NCI-H345 treated with DMSO at 0.1 percent for 48 hours (cell line): ENCODE data around the gene VSTM4.

Experiments used
- DNase-seq: peaks from one replicate; lab custom pipeline; 2025; ENCODE audit not compliant: unreplicated experiment; lab: John Stamatoyannopoulos, UW

Gene VSTM4

DNA sequence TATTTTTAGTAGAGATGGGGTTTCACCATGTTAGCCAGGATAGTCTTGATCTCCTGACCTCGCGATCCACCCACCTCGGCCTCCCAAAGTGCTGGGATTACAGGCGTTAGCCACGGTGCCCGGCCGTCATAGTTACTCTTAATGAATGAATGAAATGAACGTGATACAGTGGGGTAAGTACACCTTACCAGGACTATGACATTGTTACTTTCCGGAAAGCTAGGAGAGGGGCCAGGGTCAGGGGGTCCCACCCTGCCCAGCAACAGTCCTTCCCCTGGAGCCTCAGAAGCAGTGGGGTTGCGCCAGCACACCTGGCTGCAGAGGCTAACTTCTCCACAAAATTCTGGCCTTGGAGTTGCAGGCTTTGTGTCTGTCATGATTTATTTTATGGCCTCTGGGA lies 21.4 kb downstream of the VSTM4 start:
- no peak for DNase-seq

DNA sequence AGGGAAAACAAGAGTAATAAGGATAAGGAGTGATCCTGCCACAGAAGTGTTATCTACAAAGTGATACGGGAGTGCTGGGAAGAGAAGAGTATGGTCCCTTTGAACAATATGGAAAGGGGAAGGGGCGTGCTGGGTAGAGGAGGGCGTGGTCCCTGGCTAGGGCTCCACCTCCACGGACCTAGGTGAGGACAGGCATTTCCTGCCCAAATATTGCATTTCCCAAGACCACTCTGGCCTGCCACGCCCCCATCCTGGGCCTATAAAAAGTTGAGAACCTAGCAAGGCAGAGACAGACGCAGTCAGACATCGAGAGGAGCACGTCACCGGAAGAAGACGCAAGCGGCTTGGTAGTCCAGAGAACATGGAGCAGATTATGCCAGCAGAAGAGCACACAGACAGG lies 22.8 kb downstream of the VSTM4 start:
- no peak for DNase-seq

DNA sequence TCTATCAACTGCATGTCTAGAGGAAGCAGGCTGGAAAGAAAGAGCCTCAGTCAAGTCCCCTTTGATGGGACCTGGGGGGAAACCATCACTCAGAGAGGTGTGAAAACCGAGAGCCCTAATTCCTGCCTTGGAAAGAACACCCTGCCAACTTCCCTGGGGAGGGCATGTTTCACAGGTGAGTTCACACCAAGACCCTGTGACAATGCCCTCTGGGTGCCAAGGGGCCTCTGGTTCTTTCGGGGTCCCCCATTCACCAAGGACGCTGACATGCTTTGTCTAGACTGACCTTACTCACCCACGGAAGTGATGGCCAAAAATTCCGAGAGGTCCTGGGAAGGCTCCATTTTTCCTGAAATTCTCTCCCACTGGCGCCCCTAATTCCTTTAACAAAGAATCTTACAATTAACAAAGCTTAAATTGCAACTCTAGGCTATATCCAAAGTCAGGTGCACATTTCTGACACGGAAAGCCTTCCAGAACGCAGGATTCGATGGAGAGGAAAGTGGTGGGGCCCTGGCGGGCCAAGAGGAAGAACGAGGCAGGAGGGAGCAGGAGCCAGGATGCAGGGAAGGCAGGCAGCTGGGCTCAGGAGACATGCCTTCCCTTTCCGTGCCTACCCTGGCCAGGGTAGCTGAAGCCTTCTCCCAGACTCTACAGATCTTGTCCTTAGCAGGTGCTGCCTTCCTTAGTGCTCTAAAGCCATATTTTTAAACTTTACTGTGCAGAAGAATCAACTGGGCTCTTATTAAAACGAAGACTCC lies 23.7 kb downstream of the VSTM4 start:
- DNase-seq: no peak

DNA sequence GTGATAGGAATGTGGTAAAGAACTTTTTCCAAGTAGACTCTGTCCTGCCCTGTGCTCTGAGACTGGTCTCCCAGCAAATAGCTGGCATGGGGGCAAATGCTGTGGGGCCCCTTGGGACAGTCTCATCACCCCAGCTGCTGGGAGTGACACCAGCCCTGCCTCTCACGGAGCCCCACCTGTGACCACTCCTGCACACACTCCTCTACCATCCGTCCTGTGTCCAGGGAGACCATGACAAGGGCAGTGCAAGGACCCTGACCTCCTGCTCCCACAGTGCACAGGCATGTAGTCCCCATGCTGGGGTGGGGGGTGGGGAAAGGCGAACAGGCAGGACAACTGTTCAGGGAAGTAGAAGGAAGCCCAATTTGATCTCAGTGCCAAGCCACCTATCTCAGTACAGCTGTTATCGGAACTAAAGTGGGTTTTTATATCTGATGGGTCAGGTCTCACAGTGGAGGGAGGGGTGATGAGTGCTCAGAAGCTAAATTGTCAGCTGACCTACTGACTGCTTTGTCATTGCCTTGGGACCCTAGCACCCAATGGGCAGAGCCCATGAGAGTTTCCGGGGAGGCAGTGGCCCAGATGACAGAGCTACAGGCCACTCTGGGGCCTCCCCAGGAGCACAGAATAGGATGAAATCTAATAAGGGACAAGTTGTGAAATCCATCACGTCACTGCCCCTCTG lies 24.5 kb downstream of the VSTM4 start:
- no peak for DNase-seq

DNA sequence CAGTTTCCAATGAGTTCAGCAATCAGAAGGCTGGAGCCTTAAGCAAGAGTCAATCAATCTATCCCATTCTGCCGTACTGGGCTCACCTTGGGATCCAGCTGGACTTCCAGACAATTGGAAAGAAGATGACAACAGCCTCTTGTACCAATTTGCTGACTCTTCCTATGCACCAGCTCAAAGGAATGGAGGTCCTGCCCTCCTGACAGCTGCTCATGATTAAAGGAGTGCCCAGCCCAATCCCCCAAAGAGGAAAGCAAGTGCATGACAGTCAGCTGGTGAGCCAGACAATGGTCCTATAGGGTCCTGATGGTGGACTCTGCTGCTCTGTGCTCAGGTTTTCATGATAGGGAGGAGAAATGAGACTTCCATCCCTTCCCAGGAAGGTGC lies 25.1 kb downstream of the VSTM4 start:
- no peak for DNase-seq

DNA sequence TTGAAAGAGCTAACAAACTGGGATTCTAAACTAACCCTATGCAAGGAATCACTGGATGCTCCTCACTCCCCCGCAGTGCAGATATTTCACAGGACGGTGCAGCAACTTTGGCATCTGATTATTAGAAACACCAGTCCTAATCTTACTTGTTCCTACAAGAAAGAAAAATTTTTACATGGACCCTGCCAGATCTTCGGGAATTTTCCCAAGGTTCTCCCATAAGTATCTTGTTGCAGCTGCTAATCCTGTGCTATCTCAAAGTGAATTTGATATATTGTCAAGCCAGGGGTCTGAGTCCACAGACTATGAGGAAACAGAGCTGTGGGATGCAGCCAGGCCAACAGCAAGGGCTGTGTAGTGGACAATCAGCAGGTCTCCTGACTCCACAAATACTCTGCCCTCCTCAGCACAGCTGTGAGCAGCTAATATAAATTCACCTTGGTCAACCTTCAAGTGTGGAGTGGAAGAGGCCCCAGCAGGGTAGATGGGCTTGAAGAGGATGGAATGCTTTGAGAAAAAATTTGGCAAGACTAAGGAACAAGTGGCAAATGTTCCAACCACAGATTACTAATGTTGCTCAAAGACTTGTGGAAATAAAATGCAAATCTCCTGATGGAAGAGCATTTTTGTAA lies 25.6 kb downstream of the VSTM4 start:
- DNase-seq: no peak

DNA sequence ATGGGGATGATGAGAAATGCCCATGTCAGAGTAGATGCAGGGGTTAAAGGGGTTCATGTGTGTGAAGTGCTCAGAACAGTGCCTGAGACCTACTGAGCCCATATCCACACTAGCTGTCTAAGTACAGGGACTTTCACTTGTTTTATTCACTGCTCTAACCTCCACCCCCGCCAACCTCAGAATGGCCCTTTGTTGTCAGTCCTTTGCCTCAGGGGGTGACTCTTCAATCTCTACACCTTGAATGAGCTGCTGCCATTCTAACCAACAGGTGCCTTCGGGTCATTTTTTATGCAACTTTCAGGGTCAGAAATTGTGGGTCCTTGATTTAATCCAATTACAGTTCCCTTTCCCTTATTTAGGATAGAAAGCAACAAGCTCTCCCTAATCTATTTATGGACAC lies 26.2 kb downstream of the VSTM4 start:
- DNase-seq: no peak

DNA sequence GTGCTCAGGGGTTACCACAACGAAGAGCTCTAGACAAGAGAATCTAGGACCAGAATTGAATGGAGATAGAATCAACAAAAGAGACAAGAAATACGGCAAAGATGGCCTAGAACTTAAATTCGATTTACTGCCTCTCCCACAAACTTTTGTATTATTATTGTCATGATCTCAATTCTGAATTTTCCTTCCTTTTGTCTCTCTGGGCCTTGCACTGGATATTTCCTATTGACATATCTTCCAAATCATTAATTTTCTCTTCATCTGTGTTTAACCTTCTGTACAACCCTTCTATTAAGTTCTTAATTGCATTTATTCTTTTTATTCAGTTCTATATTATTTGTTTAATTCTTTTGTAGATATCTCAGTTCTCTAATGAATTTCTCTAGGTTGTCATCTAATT lies 28.4 kb downstream of the VSTM4 start:
- DNase-seq: no peak

DNA sequence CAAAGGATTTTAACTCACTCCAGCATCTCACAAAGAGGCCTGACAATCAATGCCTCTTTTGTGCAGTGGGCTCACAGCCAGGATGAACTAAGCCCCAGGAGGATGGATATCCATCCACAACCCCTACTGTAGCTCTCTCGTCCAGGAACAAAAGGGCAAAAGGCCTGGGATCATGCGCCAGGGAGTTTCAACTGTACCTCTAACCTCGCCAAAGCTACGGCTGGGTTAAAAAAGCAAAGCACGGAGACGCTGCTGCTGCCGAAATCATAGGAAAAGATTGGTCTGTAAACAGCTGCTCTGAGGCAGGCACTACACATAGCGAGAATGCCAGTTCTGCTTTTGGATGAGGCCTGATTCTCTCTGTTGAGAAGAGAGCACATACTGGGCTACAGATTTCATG lies 32.1 kb downstream of the VSTM4 start:
- DNase-seq: peak; percentile 21

DNA sequence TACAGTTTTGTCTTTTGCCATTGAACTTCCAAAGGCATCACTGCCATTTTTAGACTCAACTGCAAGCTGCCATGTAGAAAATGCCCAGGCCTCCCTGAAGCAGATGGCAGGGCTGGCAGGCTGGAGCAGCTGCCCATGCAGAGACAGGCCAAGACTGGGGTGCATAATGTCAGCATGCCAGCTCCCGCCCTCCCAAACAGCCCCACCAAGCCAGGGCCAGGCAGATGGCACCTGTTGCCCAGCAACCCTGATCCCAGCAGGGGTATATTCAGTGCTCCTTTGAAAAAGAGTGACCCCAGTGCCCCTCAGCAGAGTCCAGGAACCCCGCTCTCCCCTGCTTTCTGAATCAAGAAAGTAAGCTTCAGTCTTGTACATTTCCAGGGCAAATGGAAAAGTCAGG lies 32.6 kb downstream of the VSTM4 start:
- peak; percentile 21 for DNase-seq

DNA sequence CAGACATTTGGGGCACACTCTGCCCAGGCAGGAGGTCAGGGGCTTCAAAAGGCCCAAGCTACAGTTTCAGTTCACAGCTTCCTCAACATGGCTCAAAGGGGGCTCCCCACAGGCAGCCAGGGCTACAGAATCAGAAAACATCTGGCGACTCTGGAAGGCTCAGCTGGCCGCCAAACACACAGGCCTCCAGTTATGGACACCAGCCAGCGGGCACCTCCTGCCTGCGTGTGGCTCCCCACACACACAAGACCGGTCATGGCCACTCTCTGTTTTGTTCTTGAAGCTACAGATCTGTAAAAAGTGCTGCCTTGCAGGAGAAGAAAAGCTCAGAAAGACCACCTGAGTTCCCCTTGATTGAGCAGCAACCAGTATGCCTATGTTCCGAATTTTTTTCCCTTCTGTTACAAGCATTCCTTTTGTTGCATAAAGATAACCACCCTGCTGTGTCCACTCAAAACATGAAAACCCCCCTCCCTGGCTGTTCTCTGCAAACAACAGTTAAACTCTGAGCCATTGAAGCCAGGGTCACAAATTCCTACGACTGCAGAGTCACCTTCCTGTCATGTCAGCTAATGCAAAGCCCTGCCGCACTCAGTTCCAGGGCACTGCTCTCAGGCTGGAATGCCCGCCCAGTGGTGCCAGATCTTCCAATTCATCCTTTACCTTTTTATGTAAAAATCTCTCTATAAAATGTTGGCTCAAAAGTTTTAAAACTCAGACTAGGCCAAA lies 33.6 kb downstream of the VSTM4 start:
- peak; percentile 1 for DNase-seq

DNA sequence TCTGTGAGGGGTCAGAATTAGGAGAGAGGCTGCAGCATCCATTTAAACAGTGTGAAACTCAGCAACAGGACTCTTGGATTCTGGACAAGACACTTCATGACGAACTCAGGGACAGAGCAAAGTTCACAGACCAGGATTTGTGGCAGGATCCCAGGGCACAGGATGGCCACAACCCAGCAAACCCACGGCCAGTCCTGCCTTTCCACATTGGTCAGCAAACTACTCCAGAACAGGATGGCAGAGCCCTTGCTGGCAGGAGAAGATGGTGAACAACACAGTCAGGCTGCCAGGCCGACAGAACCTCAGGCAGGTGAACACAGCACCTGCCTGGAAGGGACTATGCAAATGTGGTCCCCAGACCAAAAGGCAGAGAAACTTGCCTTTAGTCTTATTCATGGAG lies 34.4 kb downstream of the VSTM4 start:
- no peak for DNase-seq

DNA sequence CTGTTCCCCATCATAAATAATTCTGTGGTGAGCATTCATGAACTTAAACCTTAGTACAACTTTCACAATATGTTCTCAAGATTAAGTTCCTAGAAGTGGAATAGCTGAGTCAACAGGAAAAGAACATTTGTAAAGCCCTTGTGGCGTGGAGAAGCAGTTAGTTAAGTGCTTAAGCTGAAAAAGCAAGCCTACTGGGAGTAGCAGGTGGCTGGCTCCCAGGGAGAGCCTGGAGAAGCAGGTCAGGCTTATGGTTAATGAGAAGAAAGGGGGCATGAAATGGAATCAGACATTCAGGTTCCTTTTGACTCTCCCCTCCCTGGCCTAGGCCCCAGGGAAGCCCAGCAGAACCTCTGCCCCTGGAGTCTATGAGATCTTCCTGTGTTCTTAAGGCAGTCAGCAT lies 35.3 kb downstream of the VSTM4 start:
- peak; percentile 51 for DNase-seq

DNA sequence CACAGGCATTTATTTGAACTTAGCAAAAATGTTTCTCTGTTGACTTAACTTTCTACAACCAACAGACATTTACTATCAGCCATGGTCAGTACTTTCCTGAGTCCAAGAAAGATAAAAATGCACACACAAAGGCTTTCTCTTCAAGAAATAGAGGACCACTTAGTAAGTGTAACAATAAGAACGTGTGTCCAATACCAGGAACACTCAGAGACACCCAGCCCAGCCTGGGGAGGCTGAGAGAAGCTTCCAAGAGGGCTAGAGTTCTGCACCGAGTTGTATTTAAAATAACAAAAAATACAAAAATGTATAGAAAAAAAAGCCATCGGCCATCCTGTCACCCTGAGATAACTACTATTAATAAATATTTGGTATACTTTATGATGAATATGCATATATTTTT lies 35.8 kb downstream of the VSTM4 start:
- DNase-seq: no peak

DNA sequence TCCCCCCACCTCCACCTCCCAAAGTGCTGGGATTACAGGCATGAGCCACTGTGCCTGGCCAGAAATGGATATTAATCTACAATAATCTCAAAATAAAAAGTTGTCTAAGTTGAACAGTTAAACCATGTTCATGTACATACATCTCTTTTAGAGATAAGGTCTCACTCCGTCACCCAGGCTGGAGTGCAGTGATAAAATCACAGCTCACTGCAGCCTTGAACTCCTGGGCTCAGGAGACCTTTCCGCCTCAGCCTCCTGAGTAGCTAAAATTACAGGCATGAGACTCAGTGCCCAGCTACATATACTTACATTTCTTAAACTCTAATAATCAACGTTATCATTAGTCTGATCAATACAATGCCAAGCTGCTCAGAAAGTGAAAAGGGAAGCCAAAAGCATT lies 36.2 kb downstream of the VSTM4 start:
- DNase-seq: no peak

DNA sequence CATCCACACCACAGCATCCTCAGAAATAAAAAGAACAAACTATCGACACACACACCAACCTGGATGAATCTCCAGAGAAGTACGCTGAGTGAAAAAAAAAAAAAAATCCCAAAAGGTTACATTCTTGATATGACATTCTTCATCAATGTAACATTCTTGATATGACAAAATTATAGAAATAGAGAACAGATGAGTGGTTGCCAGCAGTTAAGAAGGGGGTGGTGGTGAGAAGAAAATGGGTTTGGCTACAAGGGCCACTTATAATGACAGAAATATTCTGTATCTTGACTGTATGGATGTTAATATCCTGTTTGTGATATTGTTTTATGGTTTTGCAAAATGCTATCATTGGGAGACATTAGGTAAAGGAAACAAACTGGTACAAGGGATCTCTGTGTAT lies 36.9 kb downstream of the VSTM4 start:
- DNase-seq: no peak

DNA sequence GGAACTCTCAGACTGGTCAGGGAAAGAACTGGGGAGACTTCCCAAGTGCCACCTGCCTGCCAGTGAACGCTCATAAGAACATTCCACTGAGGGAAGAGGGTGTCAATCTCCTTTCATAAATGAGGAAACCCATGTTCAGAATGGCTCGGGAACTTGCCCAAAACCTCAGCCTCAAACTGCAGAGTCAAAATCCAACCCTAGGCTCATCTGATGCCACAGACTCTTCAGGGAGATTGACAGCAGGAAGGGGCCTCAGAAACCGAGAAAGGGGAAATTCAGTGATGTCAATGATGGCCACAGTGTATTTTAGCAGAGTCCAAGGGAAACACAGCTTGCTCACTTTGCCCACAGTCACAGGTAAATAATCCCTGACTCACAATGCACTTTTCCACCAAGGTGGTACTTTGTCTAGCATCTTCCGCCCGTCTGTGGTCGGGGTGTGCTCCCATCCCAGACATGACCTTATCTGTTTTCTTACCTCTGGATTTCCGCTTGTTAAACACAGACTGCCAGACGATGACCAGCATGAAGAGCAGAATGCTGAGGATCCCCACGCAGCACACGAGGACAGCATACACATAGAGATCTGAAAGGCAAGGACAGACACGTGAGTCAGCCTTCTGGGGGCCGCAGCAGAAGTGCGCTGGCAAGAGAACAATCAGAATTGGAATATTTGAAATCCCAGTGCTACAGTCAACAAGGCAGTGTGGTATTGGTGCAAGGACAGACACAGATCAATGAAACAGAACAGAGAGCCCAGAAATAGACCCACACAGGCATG lies 38.4 kb downstream of the VSTM4 start:
- no peak for DNase-seq

DNA sequence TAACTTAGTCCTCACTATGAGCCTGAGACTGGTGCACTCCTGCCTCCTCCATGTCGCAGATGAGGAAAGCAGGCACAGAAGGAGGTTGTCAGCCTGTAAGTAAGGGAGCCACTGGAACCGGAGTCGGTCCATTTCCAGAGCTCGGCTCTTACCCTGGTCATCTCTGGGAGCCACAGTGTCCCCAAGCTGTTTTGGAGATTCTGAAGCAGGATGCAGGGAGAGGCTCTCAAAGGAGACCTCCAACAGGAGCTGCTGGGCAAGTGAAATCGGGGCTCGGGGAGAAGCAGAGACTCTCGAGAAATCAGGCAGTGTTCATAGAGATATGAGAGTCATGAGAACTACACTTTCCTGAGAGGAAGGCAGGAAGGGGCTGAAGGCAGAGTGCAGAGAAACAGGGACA lies 39.0 kb downstream of the VSTM4 start:
- DNase-seq: no peak

DNA sequence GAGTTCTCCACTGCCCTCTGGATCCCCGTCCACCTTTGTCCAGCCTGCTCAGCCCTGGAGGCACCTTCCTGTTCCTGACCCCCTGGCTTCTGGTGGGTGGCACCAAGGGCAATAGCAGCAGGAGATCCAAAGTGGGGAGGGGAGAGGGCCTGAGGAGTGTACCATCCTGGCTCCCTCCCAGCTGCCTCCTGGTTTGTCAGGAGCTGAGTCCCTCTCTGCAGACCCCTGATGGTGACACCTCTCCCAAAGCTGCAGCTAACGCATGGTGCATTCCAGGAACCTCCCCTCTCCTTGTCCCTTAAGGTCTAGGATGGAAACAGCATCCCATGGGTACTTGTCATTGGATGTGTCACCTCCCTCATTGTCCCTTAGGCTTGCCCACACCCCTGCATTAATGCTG lies 39.6 kb downstream of the VSTM4 start:
- DNase-seq: no peak

DNA sequence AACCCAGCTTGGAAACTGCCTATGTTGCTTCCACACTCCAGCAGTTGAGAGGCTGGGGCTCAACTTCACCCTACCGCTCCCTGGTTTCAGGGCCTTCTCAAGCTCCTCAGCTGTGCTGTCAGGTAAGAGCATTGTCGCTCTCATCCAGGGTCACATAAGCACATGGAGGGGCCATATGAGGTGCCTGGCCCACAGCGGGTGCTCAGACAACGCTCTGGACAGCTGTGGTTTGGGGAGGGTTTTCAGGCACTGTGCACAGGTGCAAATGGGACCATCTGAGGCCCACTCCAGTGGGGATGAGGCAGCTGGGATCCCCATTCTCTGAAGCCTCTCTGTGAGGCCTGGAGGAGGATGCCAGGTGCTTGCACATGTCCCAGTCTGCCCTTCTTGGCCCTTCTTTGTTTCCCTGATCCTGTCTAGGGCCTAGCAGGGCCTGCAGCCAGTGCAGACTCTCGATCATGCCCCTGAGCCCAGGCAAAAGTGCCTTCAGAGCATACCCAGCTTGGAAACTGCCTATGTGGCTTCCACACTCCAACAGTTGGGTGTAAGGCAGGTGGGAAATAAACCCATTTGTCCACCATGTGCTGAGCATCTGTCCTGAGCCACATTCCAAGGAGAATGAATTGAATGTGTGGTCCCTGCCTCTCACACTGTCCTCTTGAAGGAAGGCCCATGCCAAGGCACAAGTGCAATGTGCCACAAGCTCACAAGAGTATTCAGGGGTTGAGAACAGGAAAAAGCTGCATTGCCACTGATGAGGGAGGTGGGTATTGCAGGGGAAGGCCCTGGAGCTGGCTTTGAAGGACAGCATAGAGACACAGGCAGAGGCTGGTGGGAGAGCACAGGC lies 40.3 kb downstream of the VSTM4 start:
- no peak for DNase-seq
